Measurements from ENCODE around the gene MTA2.

The MTA2 gene

GRCh38 chr11:62602141-62603071 lies 741 bp upstream of the MTA2 start:
- Histone ChIP-seq H3K9ac (ENCODE audit: low read depth, low read length) (peak overlapping the region; percentile 77), H3K4me1 (ENCODE audit: insufficient read depth, low read length) (peaks cover 29% of the 10 kb centered on the region), H3K27me3 (ENCODE audit: insufficient read depth, low read length) (peaks cover 25% of the 10 kb centered on the region), H3K27ac (ENCODE audit: low read depth, low read length) (peak overlapping the region; percentile 92), H3K4me3 (ENCODE audit: low read length) (peak overlapping the region; percentile 88), H3K36me3 (ENCODE audit: insufficient read depth, low read length) (peaks cover 25% of the 10 kb centered on the region), H3K9me3 (ENCODE audit: insufficient read depth, low read depth, low read length) (no peaks in the 10 kb centered on the region)
- WGBS: 3% methylated on average over 96 of the region's 96 CpGs

DNA sequence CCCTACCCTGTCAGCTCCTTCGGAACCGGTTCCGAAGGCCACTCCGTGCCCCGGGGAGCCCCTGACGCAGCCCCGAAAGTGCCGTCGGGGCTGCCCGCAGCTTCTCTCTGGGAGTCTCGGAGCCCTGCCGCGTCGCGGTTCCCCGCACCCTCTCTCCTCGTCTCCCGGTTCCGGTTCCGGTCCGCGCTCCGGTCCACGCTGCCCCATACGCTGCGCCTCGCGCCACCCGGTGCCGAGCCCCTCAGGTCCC lies 618 bp downstream of the MTA2 start:
- H3K36me3 ChIP-seq (ENCODE audit: insufficient read depth, low read length): peaks cover 36% of the 10 kb centered on the region
- peak overlapping the region; percentile 88 for H3K4me3 ChIP-seq (ENCODE audit: low read length)
- H3K27ac ChIP-seq (ENCODE audit: low read depth, low read length): peak overlapping the region; percentile 94
- peak overlapping the region; percentile 96 for H3K9ac ChIP-seq (ENCODE audit: low read depth, low read length)
- under 1% methylated on average over 30 of the region's 30 CpGs for WGBS
- peaks cover 24% of the 10 kb centered on the region for H3K4me1 ChIP-seq (ENCODE audit: insufficient read depth, low read length)
- H3K9me3 ChIP-seq (ENCODE audit: insufficient read depth, low read depth, low read length): no peaks in the 10 kb centered on the region
- peaks cover 25% of the 10 kb centered on the region for H3K27me3 ChIP-seq (ENCODE audit: insufficient read depth, low read length)

- H3K27me3 ChIP-seq (ENCODE audit: insufficient read depth, low read length): peaks cover 25% of the 10 kb centered on the region
- peak overlapping the region; percentile 88 for H3K4me3 ChIP-seq (ENCODE audit: low read length)
- H3K27ac ChIP-seq (ENCODE audit: low read depth, low read length): peak overlapping the region; percentile 94
- peaks cover 24% of the 10 kb centered on the region for H3K4me1 ChIP-seq (ENCODE audit: insufficient read depth, low read length)
- under 1% methylated on average over 25 of the region's 26 CpGs for WGBS
- no peaks in the 10 kb centered on the region for H3K9me3 ChIP-seq (ENCODE audit: insufficient read depth, low read depth, low read length)
- peaks cover 41% of the 10 kb centered on the region for H3K36me3 ChIP-seq (ENCODE audit: insufficient read depth, low read length)
- H3K9ac ChIP-seq (ENCODE audit: low read depth, low read length): peak overlapping the region; percentile 96
Measured at GRCh38 chr11:62600367-62601121, 1.1 kb downstream of the MTA2 start.

DNA sequence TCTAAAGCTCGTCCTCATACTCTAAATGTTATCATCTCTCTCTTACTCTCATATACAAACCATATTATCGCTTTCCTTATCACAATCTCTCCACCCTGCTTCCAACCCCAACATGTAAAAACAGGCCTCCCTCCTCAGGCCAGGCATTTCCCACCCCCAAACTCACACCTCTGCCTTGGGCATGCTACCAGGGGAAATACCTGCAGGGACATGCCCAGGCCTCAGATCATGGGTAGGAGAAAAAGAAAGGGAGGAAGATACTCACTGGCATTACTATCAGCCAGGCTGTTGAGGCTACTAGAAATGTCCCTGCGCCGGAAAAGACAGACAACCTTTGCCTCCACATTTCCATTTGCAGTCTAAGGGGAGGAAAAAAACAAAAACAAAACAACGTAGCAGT lies 1.8 kb downstream of the MTA2 start:
- no peak overlapping the region for H3K27ac ChIP-seq (ENCODE audit: low read depth, low read length)
- H3K4me3 ChIP-seq (ENCODE audit: low read length): peak overlapping the region; percentile 88
- H3K9me3 ChIP-seq (ENCODE audit: insufficient read depth, low read depth, low read length): no peaks in the 10 kb centered on the region
- H3K4me1 ChIP-seq (ENCODE audit: insufficient read depth, low read length): peaks cover 23% of the 10 kb centered on the region
- WGBS: 68% methylated on average over 5 of the region's 5 CpGs
- peaks cover 25% of the 10 kb centered on the region for H3K27me3 ChIP-seq (ENCODE audit: insufficient read depth, low read length)
- H3K36me3 ChIP-seq (ENCODE audit: insufficient read depth, low read length): peaks cover 48% of the 10 kb centered on the region
- H3K9ac ChIP-seq (ENCODE audit: low read depth, low read length): peak overlapping the region; percentile 96

- Histone ChIP-seq H3K4me3 (ENCODE audit: low read length) (peak overlapping the region; percentile 88), H3K27ac (ENCODE audit: low read depth, low read length) (no peak overlapping the region)
Measured at GRCh38 chr11:62599069-62599696, 2.5 kb downstream of the MTA2 start.

GRCh38 chr11:62595124-62595523 lies 6.5 kb downstream of the MTA2 start:
- no peak overlapping the region for H3K27ac ChIP-seq (ENCODE audit: low read depth, low read length)
- H3K4me3 ChIP-seq (ENCODE audit: low read length): no peak overlapping the region
- H3K9ac ChIP-seq (ENCODE audit: low read depth, low read length): no peak overlapping the region
- H3K4me1 ChIP-seq (ENCODE audit: insufficient read depth, low read length): peaks cover 24% of the 10 kb centered on the region
- peaks cover 66% of the 10 kb centered on the region for H3K36me3 ChIP-seq (ENCODE audit: insufficient read depth, low read length)
- 95% methylated on average over 8 of the region's 8 CpGs for WGBS
- no peaks in the 10 kb centered on the region for H3K9me3 ChIP-seq (ENCODE audit: insufficient read depth, low read depth, low read length)
- no peaks in the 10 kb centered on the region for H3K27me3 ChIP-seq (ENCODE audit: insufficient read depth, low read length)

More at GRCh38 chr11:62599069-62599696, 2.5 kb downstream of the MTA2 start:
- Histone ChIP-seq H3K9me3 (ENCODE audit: insufficient read depth, low read depth, low read length) (no peaks in the 10 kb centered on the region), H3K27me3 (ENCODE audit: insufficient read depth, low read length) (peaks cover 24% of the 10 kb centered on the region), H3K36me3 (ENCODE audit: insufficient read depth, low read length) (peaks cover 55% of the 10 kb centered on the region), H3K4me1 (ENCODE audit: insufficient read depth, low read length) (peaks cover 21% of the 10 kb centered on the region), H3K9ac (ENCODE audit: low read depth, low read length) (no peak overlapping the region)
- WGBS: 62% methylated on average over 7 of the region's 7 CpGs

- H3K4me3 ChIP-seq (ENCODE audit: low read length): no peak overlapping the region
- H3K9ac ChIP-seq (ENCODE audit: low read depth, low read length): no peak overlapping the region
- no peak overlapping the region; the same call in 1 of the 2 replicates for H3K27ac ChIP-seq (ENCODE audit: low read depth, low read length)
- no peaks in the 10 kb centered on the region for H3K9me3 ChIP-seq (ENCODE audit: insufficient read depth, low read depth, low read length)
- WGBS: 72% methylated on average over 13 of the region's 13 CpGs
- peaks cover 11% of the 10 kb centered on the region for H3K4me1 ChIP-seq (ENCODE audit: insufficient read depth, low read length)
- peaks cover 59% of the 10 kb centered on the region for H3K36me3 ChIP-seq (ENCODE audit: insufficient read depth, low read length)
- no peaks in the 10 kb centered on the region for H3K27me3 ChIP-seq (ENCODE audit: insufficient read depth, low read length)
Measured at GRCh38 chr11:62593434-62594044, 8.1 kb downstream of the MTA2 start.

DNA sequence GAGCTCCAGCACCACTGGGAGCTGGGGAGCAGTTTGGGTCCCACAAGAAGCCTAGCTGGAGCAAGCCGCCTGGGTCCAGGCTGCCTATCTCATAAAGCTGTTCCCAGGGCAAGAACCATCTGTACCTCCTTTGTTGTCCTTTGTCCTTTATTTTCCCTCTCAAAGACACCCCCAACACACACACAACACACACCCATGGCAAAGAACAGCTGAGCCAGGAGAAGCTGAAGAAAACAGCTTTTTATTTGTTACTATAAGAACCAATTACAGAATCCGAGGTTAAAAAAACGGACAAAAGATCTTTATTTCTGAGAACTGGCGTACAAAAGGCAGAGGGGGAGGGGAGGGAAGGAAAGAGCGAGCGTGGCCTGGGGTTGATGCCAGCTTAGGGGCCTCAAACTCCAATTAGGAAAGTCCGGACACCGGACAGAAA lies 8.7 kb downstream of the MTA2 start:
- WGBS: 93% methylated on average over 6 of the region's 8 CpGs
- Histone ChIP-seq H3K9me3 (ENCODE audit: insufficient read depth, low read depth, low read length) (no peaks in the 10 kb centered on the region), H3K4me1 (ENCODE audit: insufficient read depth, low read length) (peaks cover 10% of the 10 kb centered on the region; the same call in 1 of the 2 replicates), H3K27ac (ENCODE audit: low read depth, low read length) (no peak overlapping the region), H3K9ac (ENCODE audit: low read depth, low read length) (no peak overlapping the region), H3K4me3 (ENCODE audit: low read length) (no peak overlapping the region), H3K27me3 (ENCODE audit: insufficient read depth, low read length) (no peaks in the 10 kb centered on the region), H3K36me3 (ENCODE audit: insufficient read depth, low read length) (peaks cover 59% of the 10 kb centered on the region)

GRCh38 chr11:62592146-62592815 lies 9.4 kb downstream of the MTA2 start:
- peak overlapping the region; percentile 81 for H3K9ac ChIP-seq (ENCODE audit: low read depth, low read length)
- 28% methylated on average over 16 of the region's 17 CpGs for WGBS

GRCh38 chr11:62591448-62592145 lies 10.1 kb downstream of the MTA2 start, which contains the start of gene TUT1:
TUT1 (minus strand) TSS chr11:62591523; CDS start chr11:62591485, 38 bp downstream.
- peak within 1 kb of the TSS; percentile 84 for H3K9ac ChIP-seq (ENCODE audit: low read depth, low read length)
- H3K36me3 ChIP-seq (ENCODE audit: insufficient read depth, low read length): peaks cover 56% of the 10 kb centered on the region

More at GRCh38 chr11:62592146-62592815, 9.4 kb downstream of the MTA2 start:
- Histone ChIP-seq H3K36me3 (ENCODE audit: insufficient read depth, low read length) (peaks cover 59% of the 10 kb centered on the region), H3K27ac (ENCODE audit: low read depth, low read length) (peak overlapping the region; percentile 82), H3K9me3 (ENCODE audit: insufficient read depth, low read depth, low read length) (no peaks in the 10 kb centered on the region), H3K27me3 (ENCODE audit: insufficient read depth, low read length) (no peaks in the 10 kb centered on the region), H3K4me1 (ENCODE audit: insufficient read depth, low read length) (peaks cover 10% of the 10 kb centered on the region; the same call in 1 of the 2 replicates), H3K4me3 (ENCODE audit: low read length) (peak overlapping the region; percentile 76)

More at GRCh38 chr11:62591448-62592145, 10.1 kb downstream of the MTA2 start, which contains the start of gene TUT1:
- no peaks in the 10 kb centered on the region for H3K9me3 ChIP-seq (ENCODE audit: insufficient read depth, low read depth, low read length)
- H3K27ac ChIP-seq (ENCODE audit: low read depth, low read length): peak within 1 kb of the TSS; percentile 82
- under 1% methylated on average over 58 of the region's 58 CpGs for WGBS
- peaks cover 10% of the 10 kb centered on the region; the same call in 1 of the 2 replicates for H3K4me1 ChIP-seq (ENCODE audit: insufficient read depth, low read length)
- no peaks in the 10 kb centered on the region for H3K27me3 ChIP-seq (ENCODE audit: insufficient read depth, low read length)
- H3K4me3 ChIP-seq (ENCODE audit: low read length): peak within 1 kb of the TSS; percentile 76

Measured in HUES64 (cell line).